Caki2 (cell line): ENCODE measurements around the gene DOCK11. TPM values are rescaled to one million over a fixed set of nuclear protein-coding genes. Genes with fewer than 3 reads are reported as not detected.

Experiments used
- total RNA-seq: library from RNA; depleted of rRNA; stranded (reverse); fragments of >200 nt; shearing (Covaris generic); gene quantifications from 2 replicates; pipeline ENCODE4 v1.2.3, GENCODE V29; 2014; ENCODE audit warnings: low replicate concordance; rRNA removed

The DOCK11 gene
- total RNA-seq, 1 experiment from 2014 or later, result 5.5 TPM

Other genes with a start within 250 kb of the DOCK11 start
- gene WDR44, start 149.7 kb upstream of the DOCK11 start, total RNA-seq, result 4.1 and 6.5 TPM in 2 replicates
- 20.3 and 22.3 TPM in 2 replicates for gene IL13RA1, start 231.8 kb downstream of the DOCK11 start, total RNA-seq